AG10803 (cell line): ENCODE results near the gene MTRR.

ENCODE experiments used
- DNase-seq: peaks from one replicate; pipeline ENCODE4 v3.0.0; 2010; ENCODE audit warnings: low read depth
- H3K4me3 ChIP-seq: 2 replicates; pipeline ENCODE4 v1.5.1; 2011; ENCODE audit warnings: mild to moderate bottlenecking, low read length, control low read depth
- TF ChIP-seq, protein P1 (sequence below): conservative IDR thresholded peaks from 2 replicates; pipeline ENCODE4 v1.5.1; 2011; ENCODE audit warnings: mild to moderate bottlenecking, low read length, control low read depth, inconsistent platforms

Gene MTRR

DNA sequence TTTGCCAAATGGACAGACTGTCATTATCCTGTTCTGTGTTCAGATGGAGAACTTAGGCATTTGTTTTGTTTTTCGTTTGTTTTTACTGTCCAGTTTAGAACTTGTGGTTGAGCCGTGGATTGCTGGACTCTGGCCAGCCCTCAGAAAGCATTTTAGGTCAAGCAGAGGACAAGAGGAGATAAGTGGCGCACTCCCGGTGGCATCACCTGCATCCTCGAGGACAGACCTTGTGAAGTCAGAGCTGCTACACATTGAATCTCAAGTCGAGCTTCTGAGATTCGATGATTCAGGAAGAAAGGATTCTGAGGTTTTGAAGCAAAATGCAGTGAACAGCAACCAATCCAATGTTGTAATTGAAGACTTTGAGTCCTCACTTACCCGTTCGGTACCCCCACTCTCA, 8.9 kb downstream of the MTRR start:
- TF ChIP-seq, protein P1, sequence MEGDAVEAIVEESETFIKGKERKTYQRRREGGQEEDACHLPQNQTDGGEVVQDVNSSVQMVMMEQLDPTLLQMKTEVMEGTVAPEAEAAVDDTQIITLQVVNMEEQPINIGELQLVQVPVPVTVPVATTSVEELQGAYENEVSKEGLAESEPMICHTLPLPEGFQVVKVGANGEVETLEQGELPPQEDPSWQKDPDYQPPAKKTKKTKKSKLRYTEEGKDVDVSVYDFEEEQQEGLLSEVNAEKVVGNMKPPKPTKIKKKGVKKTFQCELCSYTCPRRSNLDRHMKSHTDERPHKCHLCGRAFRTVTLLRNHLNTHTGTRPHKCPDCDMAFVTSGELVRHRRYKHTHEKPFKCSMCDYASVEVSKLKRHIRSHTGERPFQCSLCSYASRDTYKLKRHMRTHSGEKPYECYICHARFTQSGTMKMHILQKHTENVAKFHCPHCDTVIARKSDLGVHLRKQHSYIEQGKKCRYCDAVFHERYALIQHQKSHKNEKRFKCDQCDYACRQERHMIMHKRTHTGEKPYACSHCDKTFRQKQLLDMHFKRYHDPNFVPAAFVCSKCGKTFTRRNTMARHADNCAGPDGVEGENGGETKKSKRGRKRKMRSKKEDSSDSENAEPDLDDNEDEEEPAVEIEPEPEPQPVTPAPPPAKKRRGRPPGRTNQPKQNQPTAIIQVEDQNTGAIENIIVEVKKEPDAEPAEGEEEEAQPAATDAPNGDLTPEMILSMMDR, result no peak
- H3K4me3 ChIP-seq, result no peak overlapping the region

DNA sequence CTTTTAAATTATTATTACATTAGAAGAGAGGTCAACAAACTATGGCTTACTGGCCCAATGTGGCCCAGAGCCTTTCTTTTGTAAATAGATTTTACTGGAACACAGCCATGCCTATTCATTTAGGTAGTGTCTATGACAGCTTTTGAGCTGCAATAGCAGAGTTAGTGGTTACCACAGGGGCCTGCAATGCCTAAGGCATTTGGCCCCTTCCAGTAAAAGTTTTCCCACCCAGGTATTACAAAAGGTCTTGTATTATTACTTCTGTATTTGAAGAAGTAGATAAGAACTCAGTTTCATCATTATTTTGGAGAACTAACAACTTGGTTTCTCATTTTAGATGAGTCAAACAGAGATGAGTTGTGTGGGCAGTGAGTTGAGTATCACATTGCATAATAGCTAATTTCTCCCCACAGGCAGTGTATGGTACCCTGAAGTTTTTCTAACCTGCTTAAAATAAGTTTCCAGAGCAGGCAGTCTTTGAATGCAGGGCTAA, 9.5 kb downstream of the MTRR start:
- H3K4me3 ChIP-seq, result no peak overlapping the region
- DNase-seq, result peak; percentile 43
- TF ChIP-seq, protein P1, result no peak

More for the DNA sequence above, 8.9 kb downstream of the MTRR start:
- DNase-seq, result no peak

DNA sequence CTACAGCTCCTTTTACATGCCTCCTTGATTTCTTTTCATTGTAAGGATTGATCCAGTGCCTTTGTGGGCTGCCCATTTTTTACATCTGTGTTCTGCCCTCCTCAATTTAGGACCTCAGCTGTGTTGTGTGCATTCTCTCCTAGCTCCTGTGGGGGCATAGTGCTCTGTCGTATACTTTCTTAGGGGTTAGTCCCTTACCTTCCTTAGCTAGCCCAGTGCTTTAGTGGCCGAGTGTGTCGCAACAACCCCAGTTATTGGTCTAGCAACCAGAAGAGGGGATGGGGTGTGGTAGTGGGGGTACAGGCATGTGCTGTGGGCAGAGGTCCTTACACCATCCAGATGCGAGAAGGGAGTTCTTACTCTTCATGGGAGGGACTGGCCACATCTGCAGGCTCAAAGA, 12.1 kb downstream of the MTRR start:
- no peak overlapping the region for H3K4me3 ChIP-seq
- TF ChIP-seq, protein P1, result no peak
- no peak for DNase-seq

DNA sequence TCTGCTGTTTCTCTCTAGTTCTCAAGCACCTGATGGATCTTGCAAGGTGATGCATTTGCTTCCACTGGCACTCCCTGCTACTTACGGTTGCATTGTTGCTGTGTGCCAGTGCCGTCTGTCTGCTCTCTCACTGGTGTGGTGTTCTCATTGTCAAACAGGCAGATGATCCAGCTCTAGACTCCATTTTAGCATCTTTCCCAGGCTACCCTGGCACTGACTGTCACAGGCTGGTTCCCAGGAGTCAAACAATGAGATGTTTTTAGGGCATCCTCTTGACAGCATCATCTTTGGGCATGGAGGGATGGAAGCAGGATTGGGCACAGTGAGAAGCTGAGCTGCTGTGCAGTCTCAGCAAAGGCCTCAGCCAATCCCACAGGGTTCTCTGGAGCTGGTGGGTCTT, 12.9 kb downstream of the MTRR start:
- TF ChIP-seq, protein P1, result no peak
- DNase-seq, result no peak
- H3K4me3 ChIP-seq, result no peak overlapping the region

DNA sequence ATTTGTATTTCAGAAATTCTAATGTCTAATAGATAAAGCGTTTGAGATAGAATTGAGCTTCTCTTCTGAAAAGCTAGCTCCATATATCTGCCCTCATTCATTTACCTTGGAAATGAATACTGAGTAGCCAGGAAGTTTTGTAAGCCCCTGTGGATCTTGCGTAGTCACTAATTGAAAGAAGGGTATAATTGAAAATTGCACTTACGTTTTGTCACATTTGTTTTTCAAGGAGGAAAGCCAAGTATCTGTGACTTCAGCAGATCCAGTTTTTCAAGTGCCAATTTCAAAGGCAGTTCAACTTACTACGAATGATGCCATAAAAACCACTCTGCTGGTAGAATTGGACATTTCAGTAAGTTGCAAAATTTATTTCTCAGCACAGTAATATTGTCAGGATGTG, 14.0 kb downstream of the MTRR start:
- no peak overlapping the region for H3K4me3 ChIP-seq
- TF ChIP-seq, protein P1, result no peak
- DNase-seq, result no peak

DNA sequence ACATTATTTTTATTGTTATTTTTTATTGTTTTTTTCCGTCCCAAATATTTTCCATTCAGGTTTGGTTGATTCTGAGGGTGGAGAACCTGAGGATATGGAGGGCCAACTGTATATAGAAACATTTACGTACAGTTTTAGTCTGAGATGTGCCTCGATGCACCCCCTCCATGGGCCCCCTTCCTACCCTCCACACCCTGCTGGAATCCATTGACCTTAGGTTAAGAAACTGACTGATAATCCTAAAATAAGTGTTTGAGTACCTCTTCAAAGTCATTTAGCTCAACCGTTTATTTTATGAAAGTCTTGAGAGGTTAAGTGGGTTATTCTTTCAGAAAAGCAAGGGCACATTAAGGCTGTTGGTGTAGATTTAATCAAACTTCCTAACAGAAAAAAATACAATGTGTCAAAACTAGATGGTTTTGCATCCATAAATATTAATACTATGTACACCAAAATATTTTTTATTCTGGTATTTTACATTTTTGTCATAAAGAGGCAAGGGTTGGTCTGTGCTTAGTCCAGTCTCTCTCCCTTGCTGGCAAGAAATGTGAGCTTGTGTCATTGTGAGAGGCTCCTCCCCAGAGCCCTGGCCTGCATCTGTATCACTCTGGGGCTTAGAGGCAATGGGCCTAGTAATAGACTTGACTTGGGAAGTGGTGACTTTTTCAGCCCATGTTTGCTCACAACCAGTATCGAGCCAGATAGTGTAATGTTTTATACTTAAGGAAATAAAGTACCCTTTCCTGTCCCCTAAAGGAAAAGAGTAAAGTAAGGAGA, 15.7 kb downstream of the MTRR start:
- DNase-seq, result no peak
- no peak overlapping the region for H3K4me3 ChIP-seq
- TF ChIP-seq, protein P1, result no peak

DNA sequence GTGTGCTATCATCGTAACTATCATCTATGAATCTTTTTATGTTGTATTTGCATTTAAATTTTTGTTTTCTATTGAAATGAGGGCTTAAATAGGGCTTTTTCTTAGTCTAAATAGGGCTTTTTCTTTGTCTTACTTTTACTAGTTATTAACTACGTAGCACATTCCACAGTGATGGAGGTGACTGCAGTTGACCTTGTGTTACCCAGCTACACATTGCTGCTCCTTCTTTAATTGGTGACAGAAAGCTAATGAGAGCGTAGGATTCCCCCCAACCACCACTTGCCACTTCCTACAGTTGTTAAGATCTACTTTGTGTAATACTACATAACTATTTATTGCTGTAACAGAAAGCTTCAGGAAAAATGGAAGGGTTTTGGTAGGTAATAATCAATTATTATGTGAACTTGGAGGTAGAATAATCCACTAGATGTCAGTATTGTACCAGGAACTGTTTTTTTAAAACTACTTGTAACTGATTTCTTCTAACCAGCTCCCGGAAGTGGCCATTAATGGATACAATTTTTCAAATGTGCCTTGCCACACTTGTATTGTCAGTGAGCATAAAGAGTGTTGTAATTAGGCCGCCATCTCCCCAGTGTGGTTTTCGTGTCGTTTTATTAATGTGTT, 18.0 kb downstream of the MTRR start:
- peak; percentile 66 for DNase-seq
- TF ChIP-seq, protein P1, result peak; percentile 65
- no peak overlapping the region for H3K4me3 ChIP-seq
